HG03060 (cell line): ENCODE measurements around the gene SLC26A11.

ENCODE experiments used
- ATAC-seq: cut with Tn5 transposase; IDR thresholded peaks from one replicate; pipeline ENCODE4 v1.9.1; 2021; ENCODE audit warnings: low read depth, moderate number of reproducible peaks; ENCODE audit not compliant: unreplicated experiment

The SLC26A11 gene

GRCh38 chr17:80277751-80278671, 57.8 kb downstream of the SLC26A11 start:
- ATAC-seq = no peak

GRCh38 chr17:80279895-80280294, 59.7 kb downstream of the SLC26A11 start:
- ATAC-seq = no peak

- ATAC-seq = no peak
These were observed 61.3 kb downstream of the SLC26A11 start for GRCh38 chr17:80281516-80281915.

- no peak for ATAC-seq
These were observed 63.1 kb downstream of the SLC26A11 start for GRCh38 chr17:80283116-80283852.

GRCh38 chr17:80284631-80285030, 64.4 kb downstream of the SLC26A11 start:
- no peak for ATAC-seq

- ATAC-seq = no peak
These were observed 65.2 kb downstream of the SLC26A11 start for GRCh38 chr17:80285237-80285920.

- ATAC-seq = no peak
These were observed 66.4 kb downstream of the SLC26A11 start for GRCh38 chr17:80286638-80286960.

- ATAC-seq = no peak
These were observed 66.8 kb downstream of the SLC26A11 start for GRCh38 chr17:80287038-80287437.

GRCh38 chr17:80287806-80288567, 67.8 kb downstream of the SLC26A11 start:
- ATAC-seq = no peak

GRCh38 chr17:80289616-80290015, 69.4 kb downstream of the SLC26A11 start:
- ATAC-seq = no peak

GRCh38 chr17:80290156-80290555, 69.9 kb downstream of the SLC26A11 start:
- ATAC-seq = no peak

- no peak for ATAC-seq
These were observed 71.0 kb downstream of the SLC26A11 start for GRCh38 chr17:80291260-80291659.

- ATAC-seq = no peak
These were observed 71.7 kb downstream of the SLC26A11 start for GRCh38 chr17:80291691-80292487.

- no peak for ATAC-seq
These were observed 72.3 kb downstream of the SLC26A11 start for GRCh38 chr17:80292521-80292971.

- ATAC-seq = no peak
These were observed 74.0 kb downstream of the SLC26A11 start for GRCh38 chr17:80294210-80294609.

GRCh38 chr17:80294653-80295052, 74.4 kb downstream of the SLC26A11 start:
- no peak for ATAC-seq

- no peak for ATAC-seq
These were observed 74.9 kb downstream of the SLC26A11 start for GRCh38 chr17:80295146-80295545.

- ATAC-seq = no peak
These were observed 75.3 kb downstream of the SLC26A11 start for GRCh38 chr17:80295559-80295958.

- no peak for ATAC-seq
These were observed 76.0 kb downstream of the SLC26A11 start for GRCh38 chr17:80296221-80296620.
